CD8-positive, alpha-beta memory T cell (primary cell): ENCODE results near the gene SLC31A1. TPM values are rescaled to one million over a fixed set of nuclear protein-coding genes. Genes with fewer than 3 reads are reported as not detected.

Experiments
- polyA plus RNA-seq: library from polyadenylated mRNA; unstranded; fragments of 300-500 nt; fragmentation: Illumina TruSeq; gene quantifications from one replicate; pipeline ENCODE4 v1.2.3, GENCODE V29; 2021
- total RNA-seq, 2 experiments: library from RNA; stranded (reverse); gene quantifications; one replicate each; pipeline ENCODE4 v1.2.3, GENCODE V29; 2021

Gene SLC31A1
- total and polyA plus RNA-seq, 3 experiments from 2014 or later: 3.4 to 15.1 (median 13.7) TPM

Other genes starting within 250 kb of the SLC31A1 start
- 1 to 10 TPM in 1 of 2 experiments, under 1 TPM in 1; 0.95 to 1.2 TPM for gene ZNF883, start 209.4 kb upstream of the SLC31A1 start, total RNA-seq
- gene ZNF883, start 209.4 kb upstream of the SLC31A1 start, polyA plus RNA-seq: 0.97 TPM
- gene ZFP37, start 164.8 kb upstream of the SLC31A1 start, total RNA-seq: 1 to 10 TPM; 1.7 to 1.9 TPM
- 3.1 TPM for gene ZFP37, start 164.8 kb upstream of the SLC31A1 start, polyA plus RNA-seq
- gene SLC31A2, start 70.5 kb upstream of the SLC31A1 start, total RNA-seq: 1 to 10 TPM; 5.4 to 5.9 TPM
- 5.2 TPM for gene SLC31A2, start 70.5 kb upstream of the SLC31A1 start, polyA plus RNA-seq
- 10 to 100 TPM; 29.8 to 30.7 TPM for gene FKBP15, start 267 bp upstream of the SLC31A1 start, total RNA-seq
- 17.7 TPM for gene FKBP15, start 267 bp upstream of the SLC31A1 start, polyA plus RNA-seq
- gene CDC26, start 54.0 kb downstream of the SLC31A1 start, total RNA-seq: 10 to 100 TPM; 51.1 to 56.5 TPM
- 171 TPM for gene CDC26, start 54.0 kb downstream of the SLC31A1 start, polyA plus RNA-seq
- 10 to 100 TPM; 69.5 to 71.4 TPM for gene PRPF4, start 54.1 kb downstream of the SLC31A1 start, total RNA-seq
- 27.4 TPM for gene PRPF4, start 54.1 kb downstream of the SLC31A1 start, polyA plus RNA-seq
- gene RNF183, start 81.8 kb downstream of the SLC31A1 start, total RNA-seq: not detected
- not detected for gene RNF183, start 81.8 kb downstream of the SLC31A1 start, polyA plus RNA-seq
- 1 to 10 TPM; 1.3 to 1.9 TPM for gene WDR31, start 118.7 kb downstream of the SLC31A1 start, total RNA-seq
- gene WDR31, start 118.7 kb downstream of the SLC31A1 start, polyA plus RNA-seq: 0.22 TPM
- gene BSPRY, start 128.0 kb downstream of the SLC31A1 start, total RNA-seq: 1 to 10 TPM; 1.4 to 1.8 TPM
- gene BSPRY, start 128.0 kb downstream of the SLC31A1 start, polyA plus RNA-seq: 0.55 TPM
- 10 to 100 TPM; 11.9 to 14.3 TPM for gene HDHD3, start 155.4 kb downstream of the SLC31A1 start, total RNA-seq
- gene HDHD3, start 155.4 kb downstream of the SLC31A1 start, polyA plus RNA-seq: 39.6 TPM
- 10 to 100 TPM; 22.3 to 22.8 TPM for gene ALAD, start 179.7 kb downstream of the SLC31A1 start, total RNA-seq
- 22.1 TPM for gene ALAD, start 179.7 kb downstream of the SLC31A1 start, polyA plus RNA-seq
- gene POLE3, start 189.1 kb downstream of the SLC31A1 start, total RNA-seq: 10 to 100 TPM; 88.2 to 88.5 TPM
- 115 TPM for gene POLE3, start 189.1 kb downstream of the SLC31A1 start, polyA plus RNA-seq
- under 1 TPM; 0.84 to 0.90 TPM for gene C9orf43, start 189.2 kb downstream of the SLC31A1 start, total RNA-seq
- gene C9orf43, start 189.2 kb downstream of the SLC31A1 start, polyA plus RNA-seq: 0.83 TPM
- 10 to 100 TPM; 89.2 to 91.2 TPM for gene RGS3, start 242.2 kb downstream of the SLC31A1 start, total RNA-seq
- 59.8 TPM for gene RGS3, start 242.2 kb downstream of the SLC31A1 start, polyA plus RNA-seq